Skin of body (tissue), 2 donors: ENCODE results near the gene B4GALT7. TPM values are rescaled to one million over a fixed set of nuclear protein-coding genes. Genes with fewer than 3 reads are reported as not detected.
"Not testable (repeated sequence)": the region's sequence is repeated elsewhere in the genome, so short reads cannot be mapped to it uniquely, and the experiment has no call there.

Experiments used
- DNase-seq: peaks from one replicate; lab custom pipeline; 2025; lab: John Stamatoyannopoulos, UW
- total RNA-seq: library from RNA; depleted of rRNA; stranded (reverse); fragments of >200 nt; gene quantifications from one replicate; pipeline ENCODE4 v1.2.3, GENCODE V29; 2014

Gene B4GALT7, protein sequence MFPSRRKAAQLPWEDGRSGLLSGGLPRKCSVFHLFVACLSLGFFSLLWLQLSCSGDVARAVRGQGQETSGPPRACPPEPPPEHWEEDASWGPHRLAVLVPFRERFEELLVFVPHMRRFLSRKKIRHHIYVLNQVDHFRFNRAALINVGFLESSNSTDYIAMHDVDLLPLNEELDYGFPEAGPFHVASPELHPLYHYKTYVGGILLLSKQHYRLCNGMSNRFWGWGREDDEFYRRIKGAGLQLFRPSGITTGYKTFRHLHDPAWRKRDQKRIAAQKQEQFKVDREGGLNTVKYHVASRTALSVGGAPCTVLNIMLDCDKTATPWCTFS
- 11.6 TPM for total RNA-seq

DNA sequence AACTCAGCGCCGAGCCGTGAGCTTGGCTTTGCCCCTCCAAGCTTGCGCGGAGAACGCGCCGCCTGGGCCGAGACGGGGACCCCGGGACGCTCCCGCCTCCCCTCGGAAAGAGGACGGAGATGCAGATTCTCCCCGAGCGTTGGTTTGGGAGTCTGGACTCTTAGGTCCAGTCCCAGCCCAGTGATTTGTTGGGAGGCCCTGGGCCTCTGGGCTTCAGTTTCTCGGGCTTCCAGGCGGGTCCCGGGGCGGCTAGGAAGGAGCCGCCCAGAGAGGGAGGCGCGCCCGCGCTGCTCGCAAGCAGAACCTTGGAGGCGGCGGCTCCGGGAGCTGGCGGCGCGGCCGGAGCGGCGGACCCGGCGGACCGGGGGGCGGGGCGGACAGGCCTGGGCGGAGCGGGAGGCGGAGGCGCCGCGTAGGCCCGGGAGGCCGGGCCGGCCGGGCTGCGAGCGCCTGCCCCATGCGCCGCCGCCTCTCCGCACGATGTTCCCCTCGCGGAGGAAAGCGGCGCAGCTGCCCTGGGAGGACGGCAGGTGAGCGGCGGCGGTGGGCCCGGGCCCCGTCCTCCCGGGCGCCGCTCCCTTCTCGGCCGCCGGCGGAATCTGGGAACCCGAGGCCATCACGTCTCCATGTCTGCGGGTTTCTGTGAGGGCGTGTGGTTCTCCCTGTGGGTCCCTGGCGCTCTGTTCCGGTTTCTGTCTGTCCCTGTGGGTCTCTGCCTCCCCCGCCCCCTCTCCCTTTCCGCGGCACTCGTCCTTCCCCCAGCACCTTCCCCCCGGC lies at the start of gene B4GALT7:
B4GALT7 (plus strand) TSS at position 402 of the 777 bp plus-strand sequence; CDS start at position 481, 79 bp downstream.
- peak; percentile 63 for DNase-seq

DNA sequence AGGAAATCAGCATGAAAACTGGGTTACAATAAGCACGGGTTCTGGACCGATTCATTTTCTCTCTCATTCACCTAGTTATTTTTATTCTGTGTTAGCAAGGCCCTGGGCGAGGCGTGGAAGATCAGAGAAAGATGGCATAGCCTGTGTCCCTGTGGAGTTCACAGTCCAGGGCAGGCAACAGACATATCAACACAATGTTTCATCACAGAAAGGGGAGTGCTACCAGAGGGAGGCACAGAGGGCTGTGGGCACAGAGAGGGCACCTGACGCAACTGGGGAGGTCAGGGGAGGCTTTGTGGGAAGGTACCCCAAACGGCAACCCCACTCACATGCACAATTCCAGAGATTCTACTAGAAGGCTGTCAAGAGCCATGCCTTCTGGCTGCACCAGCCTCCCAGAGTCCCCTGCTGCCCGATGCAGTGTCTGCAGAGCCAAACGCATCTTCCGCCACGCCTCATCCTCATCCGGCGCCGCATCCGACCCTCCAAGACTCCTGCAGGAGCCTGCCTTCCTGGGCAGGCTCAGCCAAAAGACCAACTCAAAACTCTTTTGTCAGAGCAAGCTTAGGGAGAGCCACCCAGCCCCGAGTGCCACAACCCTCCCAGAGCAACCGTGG lies 47.0 kb upstream of the B4GALT7 start:
- no peak for DNase-seq

DNA sequence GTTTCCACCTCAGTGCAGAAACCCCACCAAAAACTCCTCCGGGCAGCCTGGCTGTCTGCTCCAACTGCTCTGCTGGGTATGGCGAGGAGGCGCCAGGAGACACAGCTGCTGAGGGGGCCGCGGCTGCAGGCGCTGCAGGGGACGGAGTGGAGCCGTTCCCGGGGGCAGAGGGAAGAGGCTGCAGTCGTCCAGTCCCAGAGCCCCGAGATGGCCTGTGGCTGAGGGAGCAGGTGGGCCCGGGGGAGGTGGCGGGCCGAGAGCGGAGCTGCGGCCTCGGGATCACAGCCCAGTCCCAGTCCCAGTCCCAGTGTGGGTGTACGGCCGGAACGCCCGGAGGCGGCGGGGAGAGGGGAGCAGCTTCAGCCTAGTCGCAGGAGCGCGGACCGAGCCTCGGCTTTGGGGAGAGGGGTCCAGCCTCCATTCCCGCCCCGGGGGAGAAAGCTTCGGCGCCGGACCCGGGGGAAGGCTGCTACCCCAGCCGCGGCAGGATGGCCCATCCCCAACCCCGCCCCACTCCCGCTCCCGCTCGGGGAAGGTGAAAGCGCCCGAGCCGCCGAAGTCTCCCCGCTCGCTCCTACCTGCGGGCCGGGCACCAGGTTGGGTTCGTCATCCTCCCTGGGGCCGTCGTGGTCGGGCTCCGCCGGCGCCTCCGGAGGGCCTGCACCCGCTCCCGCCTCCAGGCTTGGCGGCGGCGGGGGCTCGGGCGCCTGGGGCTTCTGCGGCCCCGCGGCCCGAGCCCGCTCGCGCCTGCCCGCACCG lies 46.1 kb upstream of the B4GALT7 start:
- no peak for DNase-seq

- peak; percentile 82 for DNase-seq
These were observed 45.3 kb upstream of the B4GALT7 start, which contains the start of gene FAM193B for GRCh38 chr5:177554474-177555111. FAM193B (minus strand) TSS chr5:177554563; CDS start chr5:177554458, 105 bp downstream.

DNA sequence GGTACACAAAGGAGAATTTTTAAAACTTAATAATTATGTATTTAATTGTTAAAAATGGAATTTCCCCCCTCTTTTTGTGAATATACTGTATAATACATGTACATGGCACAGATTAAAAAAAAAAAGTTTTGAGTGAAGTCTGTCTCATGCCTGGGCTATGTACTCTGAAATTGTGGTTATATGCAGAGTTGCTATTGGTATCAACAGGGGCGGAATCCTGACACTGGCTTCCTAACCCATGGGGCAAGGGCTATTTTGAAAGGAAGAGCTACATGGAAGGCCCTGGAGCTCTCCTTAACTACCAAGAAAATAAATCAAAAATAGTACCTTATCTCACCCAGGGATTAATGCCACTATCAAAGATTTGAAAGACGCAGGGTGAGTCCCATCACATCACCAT lies 44.7 kb upstream of the B4GALT7 start:
- no peak for DNase-seq

DNA sequence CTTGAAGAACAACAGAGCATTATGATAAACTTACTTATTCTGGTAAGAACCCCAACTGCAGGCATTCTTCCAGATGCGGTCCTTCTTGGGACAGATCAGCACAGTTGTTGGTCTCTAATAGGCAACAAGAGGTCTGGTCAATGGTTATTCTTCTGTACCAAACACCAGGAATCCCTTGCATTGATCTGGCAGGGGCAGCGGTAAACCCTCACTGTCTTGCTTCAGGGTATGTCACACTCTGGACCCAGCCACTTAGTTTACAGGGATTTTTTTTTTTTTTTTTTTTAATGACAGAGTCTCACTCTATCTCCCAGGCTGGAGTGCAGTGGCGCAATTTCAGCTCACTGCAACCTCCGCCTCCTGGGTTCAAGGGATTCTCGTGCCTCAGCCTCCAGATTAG lies 44.3 kb upstream of the B4GALT7 start:
- DNase-seq: no peak

DNA sequence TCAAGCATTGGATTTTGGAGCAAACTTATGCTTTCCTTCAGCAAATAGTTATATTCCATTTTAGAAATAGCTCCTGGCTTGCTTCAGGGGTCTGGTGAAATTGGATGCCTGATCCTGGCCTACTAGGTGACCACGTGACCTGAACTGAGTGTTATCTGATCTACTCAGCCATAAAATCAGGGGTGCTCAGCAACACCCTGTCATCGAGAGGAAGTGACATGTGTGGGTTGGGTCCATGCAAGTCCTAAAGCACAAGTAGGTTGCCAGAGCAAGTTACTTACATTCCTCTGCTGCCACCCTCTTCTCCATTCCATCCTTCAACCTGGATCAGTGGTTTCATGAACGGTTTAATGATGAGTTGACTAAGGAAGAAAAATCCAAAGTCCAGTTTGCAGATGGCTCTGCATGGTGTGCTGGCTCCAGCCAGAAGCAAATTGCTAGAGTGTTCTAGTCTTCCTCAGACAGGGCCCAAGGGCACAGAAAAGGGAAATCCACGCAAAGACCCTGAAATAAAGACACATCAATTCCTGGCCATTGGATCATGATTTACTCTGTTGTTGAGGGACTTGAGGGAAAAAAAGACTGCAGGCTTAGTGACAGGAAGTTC lies 42.8 kb upstream of the B4GALT7 start:
- DNase-seq: no peak

DNA sequence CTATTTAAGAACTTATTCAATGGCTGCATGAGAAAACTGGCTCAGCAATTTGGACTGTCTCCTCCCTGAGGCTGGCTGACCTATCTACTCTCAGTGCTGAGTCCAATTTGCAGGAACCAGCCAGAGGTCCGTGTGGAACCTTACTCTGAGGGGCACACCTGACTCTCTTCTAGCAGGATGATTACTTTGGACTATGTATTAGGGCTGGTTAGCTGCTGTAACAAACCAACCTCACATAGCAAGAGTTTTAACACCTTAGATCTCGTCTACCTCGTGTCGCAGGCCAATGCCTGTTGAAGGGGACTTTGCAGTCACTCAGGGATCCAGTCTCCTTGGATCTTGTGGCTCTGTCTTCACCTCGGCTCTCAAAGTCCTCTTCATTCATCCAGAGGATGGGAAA lies 42.1 kb upstream of the B4GALT7 start:
- DNase-seq: no peak

- not testable (repeated sequence) for DNase-seq
These were observed 40.4 kb upstream of the B4GALT7 start for GRCh38 chr5:177559446-177559941.

DNA sequence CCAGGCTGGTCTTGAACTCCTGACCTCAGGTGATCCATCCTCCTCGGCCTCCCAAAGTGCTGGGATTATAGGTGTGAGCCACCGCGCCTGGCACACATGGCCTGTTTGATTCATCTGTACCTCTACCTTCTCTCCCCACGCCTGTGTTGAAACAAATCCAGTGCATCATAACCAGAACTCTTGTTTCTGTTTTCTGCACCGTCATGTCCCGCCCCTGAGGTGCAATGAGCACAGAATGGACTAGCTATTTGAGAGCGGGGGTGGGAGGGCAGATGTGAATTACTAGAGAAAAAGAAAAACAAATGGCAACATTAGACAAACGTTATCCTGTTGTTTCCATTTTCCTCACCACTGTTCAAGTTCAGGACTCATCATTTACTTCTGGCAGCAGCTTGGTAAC lies 34.9 kb upstream of the B4GALT7 start:
- no peak for DNase-seq

- DNase-seq: no peak
These were observed 31.6 kb upstream of the B4GALT7 start for GRCh38 chr5:177568326-177568725.

DNA sequence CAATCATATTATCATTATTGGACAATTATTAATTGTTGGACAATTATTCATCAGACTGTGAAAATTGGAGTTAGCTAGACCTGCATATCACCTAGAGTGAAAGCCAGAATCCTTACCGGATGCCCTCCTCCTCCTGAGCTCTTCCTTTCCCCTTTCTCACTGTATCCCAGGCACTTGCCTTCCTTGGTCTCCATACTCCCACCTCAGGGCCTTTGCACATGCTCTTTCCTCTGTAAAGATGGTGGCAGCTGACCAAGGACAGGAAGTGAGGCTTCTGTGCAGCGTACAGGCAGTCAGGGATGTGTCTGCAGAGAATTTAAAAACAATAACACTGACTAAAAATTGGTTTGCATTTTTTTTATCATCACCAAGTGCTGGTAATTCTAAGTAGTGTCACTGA lies 30.0 kb upstream of the B4GALT7 start:
- DNase-seq: no peak

DNA sequence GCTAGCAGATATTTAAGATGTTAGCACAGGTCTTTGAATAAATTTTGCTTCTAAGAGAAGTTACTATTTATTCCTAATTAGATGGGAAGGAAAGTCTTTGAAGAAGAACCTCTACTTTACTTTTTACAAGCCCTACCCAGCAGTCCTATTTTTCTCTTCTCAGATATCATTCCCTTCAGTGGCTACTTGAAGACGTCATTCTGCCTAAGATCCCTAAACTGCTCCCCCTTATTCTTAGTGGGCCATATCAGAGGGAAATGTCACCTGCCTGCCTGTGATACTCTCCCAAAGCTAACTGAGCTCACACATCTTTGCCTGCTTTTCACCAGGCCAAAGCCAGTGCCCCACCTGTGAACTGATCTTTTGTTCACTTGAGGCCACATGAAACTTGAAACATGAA lies 24.4 kb upstream of the B4GALT7 start:
- DNase-seq: no peak

DNA sequence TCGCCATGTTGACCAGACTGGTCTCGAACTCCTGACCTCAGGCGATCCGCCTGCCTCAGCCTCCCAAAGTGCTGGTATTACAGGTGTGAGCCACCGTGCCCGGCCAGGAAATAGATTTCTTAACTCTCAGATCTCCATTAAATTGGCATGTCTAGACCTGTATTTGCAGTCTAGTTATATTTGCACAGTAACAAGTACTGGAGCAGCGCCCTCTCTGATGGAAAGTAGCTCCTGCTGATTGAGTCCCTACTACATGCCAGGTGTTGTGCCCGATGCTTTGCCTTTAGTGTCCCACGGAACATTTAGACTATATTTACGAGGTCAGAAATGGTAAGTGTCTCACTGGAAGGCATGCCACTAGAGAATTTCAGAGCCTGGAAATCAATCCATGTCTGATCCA lies 23.8 kb upstream of the B4GALT7 start:
- DNase-seq: no peak

DNA sequence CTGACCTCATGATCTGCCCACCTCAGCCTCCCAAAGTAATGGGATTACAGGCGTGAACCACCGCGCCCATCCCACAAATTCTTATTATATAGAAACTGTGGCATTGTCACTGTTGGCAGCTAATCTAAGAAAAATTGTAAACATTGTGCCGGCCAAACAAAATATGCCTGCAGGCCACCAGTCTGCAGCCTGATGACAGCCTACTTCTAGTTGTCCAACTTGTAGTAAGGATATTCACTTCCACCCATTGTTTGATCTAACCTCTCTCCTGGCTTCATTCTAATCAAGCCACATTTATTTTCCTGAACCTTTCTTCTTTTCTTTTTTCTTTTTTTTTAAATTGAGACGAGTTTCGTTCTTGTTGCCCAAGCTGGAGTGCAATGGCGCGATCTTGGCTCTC lies 21.6 kb upstream of the B4GALT7 start:
- DNase-seq: no peak

DNA sequence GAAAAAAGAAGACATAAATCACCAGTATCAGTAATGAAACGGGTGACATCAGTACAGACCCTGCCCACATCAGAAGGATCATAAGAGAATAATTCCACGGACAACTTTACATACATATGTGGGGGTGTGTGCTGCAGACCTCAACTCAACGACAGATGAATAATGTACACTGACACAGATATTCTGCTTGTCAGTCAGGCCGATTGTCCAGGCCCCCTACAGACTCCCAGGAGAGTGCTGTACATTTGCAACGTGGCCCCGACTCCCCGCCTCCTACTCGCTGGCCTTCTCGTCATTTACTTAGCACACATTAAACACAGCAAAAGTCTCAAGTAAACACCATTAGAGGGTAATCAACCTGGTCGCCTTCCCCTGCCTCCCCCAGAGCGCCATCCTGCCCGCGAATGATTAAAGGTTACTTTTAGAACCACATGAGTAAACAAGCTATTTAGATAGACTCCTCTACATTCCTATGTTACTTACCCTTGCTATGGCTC lies 11.5 kb upstream of the B4GALT7 start:
- no peak for DNase-seq

DNA sequence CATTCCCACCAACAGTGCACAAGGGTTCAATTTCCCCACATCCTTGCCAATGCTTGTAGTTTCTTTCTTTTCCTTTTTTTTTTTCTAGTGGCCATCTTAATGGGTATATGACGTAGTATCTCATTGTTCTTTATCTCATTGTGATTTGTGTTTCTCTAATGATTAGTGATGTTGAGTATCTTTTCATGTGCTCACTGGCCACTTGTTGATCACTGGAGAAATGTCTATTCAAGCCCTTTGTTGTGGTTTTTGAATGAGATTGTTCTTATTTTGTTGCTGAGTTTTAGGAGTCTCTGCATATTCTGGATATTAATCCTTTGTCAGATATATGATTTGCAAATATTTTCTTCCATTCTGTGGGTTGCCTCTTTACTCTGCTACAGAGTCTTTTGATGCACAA lies 9.5 kb upstream of the B4GALT7 start:
- DNase-seq: no peak

DNA sequence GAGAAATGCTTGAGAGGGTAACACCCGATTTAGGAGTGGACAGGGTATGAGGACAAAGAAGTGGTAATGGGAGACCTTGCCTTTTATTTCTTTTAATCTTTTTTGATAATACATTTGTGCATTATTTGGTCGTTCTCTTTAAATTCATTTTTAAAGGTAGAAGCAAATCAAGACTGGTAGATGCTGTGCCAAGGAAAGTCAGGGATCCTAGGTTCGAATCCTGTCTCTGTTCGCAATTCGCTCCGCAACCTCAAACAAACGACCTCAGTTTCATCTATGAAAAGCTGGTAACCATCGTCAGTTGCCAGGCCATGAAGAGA lies 8.3 kb upstream of the B4GALT7 start:
- no peak for DNase-seq

DNA sequence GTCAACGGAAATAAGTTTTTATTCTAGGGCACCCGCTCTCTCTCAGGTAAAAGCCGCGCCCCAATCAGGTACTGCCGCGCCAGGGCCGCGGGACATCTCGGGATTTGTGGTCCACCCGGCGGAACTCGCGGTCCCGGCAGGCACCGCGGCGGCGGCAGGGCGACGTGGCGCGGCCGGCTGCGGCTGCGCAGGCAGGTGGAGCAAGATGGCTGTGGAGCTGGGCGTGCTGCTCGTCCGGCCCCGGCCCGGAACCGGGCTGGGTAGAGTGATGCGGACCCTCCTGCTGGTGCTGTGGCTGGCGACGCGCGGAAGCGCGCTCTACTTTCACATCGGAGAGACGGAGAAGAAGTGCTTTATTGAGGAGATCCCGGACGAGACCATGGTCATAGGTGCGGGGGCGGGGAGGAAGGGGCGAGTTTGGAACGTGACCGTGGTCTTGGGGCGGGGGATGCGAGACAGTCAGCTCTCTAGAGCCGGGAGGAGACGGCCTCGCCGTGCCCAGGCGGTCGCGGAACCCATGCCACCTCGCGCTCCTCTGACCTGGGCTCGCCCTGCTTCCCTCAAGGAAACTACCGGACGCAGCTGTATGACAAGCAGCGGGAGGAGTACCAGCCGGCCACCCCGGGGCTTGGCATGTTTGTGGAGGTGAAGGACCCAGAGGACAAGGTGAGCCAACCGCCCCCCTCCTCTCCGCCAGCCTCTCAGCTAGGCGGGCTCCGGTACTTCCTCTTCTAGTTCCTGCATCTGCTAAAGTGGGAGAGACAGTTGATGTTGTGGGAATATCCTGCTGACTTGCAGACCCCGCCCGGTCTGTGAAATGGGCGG lies 7.7 kb upstream of the B4GALT7 start, which contains the start of gene TMED9:
TMED9 (plus strand) TSS at position 194 of the 825 bp plus-strand sequence; CDS start at position 206, 12 bp downstream.
- DNase-seq: peak; percentile 59
